ENCODE measurements around the gene CD74.

Gene CD74

DNA sequence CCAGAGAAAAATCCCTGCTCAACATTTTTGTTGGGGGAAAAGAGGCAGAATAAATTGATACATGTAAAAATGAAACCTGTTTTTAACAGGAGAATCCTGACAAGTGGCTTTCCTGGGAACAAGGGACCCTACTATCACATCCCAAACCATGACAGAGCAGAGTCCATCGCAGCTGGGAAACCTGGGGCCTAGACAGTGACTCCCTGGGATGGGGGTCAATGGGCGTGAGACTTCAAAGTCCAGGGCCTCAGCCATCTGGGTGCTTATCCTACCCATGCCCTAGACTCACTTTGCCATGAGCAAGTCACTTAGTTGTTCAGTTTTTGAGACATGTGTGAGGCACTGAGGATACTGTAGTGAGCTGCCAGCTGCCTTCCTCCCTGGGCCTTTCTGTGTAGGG lies 49.5 kb downstream of the CD74 start:
- in situ Hi-C loops (cut with MboI; ENCODE audit: low sequenced_read_pairs, unreplicated experiment), result no loop called here

DNA sequence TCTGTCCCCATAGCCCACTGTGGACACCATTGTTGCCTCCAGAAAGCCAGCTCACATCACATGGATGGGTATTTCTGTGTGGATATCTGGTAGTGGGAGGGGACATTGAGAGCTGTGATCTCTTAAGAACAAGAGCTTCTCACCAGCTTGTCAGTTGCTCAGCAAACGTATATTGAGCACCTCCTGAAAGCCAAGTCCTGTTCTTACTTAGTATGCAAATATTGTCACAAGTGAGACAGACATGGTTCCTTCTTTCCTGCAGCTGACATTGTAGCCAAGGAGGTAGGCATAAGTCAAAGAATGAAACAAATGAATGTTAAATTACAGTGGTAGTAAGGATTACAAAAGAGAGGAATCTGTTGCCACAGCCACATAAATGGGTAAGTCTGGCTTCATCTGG lies 51.4 kb downstream of the CD74 start:
- DNase-seq (ENCODE audit: low spot score), result no peak
- in situ Hi-C loops (cut with MboI; ENCODE audit: low sequenced_read_pairs, unreplicated experiment), result no loop called here
- TF ChIP-seq, protein P1, sequence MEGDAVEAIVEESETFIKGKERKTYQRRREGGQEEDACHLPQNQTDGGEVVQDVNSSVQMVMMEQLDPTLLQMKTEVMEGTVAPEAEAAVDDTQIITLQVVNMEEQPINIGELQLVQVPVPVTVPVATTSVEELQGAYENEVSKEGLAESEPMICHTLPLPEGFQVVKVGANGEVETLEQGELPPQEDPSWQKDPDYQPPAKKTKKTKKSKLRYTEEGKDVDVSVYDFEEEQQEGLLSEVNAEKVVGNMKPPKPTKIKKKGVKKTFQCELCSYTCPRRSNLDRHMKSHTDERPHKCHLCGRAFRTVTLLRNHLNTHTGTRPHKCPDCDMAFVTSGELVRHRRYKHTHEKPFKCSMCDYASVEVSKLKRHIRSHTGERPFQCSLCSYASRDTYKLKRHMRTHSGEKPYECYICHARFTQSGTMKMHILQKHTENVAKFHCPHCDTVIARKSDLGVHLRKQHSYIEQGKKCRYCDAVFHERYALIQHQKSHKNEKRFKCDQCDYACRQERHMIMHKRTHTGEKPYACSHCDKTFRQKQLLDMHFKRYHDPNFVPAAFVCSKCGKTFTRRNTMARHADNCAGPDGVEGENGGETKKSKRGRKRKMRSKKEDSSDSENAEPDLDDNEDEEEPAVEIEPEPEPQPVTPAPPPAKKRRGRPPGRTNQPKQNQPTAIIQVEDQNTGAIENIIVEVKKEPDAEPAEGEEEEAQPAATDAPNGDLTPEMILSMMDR (IDR thresholded peaks at IDR 0.05; ENCODE audit: borderline replicate concordance, control extremely low read depth, extremely low read depth, insufficient read depth, missing control alignments), result no peak

More for the DNA sequence above, 49.5 kb downstream of the CD74 start:
- TF ChIP-seq, protein P1 (IDR thresholded peaks at IDR 0.05; ENCODE audit: borderline replicate concordance, control extremely low read depth, extremely low read depth, insufficient read depth, missing control alignments), result no peak
- DNase-seq (ENCODE audit: low spot score), result no peak

GRCh38 chr5:150358261-150359095 lies 54.2 kb downstream of the CD74 start:
- in situ Hi-C loops (cut with MboI; ENCODE audit: low sequenced_read_pairs, unreplicated experiment), result no loop called here
- TF ChIP-seq, protein P1 (IDR thresholded peaks at IDR 0.05; ENCODE audit: borderline replicate concordance, control extremely low read depth, extremely low read depth, insufficient read depth, missing control alignments), result no peak
- no peak for DNase-seq (ENCODE audit: low spot score)

DNA sequence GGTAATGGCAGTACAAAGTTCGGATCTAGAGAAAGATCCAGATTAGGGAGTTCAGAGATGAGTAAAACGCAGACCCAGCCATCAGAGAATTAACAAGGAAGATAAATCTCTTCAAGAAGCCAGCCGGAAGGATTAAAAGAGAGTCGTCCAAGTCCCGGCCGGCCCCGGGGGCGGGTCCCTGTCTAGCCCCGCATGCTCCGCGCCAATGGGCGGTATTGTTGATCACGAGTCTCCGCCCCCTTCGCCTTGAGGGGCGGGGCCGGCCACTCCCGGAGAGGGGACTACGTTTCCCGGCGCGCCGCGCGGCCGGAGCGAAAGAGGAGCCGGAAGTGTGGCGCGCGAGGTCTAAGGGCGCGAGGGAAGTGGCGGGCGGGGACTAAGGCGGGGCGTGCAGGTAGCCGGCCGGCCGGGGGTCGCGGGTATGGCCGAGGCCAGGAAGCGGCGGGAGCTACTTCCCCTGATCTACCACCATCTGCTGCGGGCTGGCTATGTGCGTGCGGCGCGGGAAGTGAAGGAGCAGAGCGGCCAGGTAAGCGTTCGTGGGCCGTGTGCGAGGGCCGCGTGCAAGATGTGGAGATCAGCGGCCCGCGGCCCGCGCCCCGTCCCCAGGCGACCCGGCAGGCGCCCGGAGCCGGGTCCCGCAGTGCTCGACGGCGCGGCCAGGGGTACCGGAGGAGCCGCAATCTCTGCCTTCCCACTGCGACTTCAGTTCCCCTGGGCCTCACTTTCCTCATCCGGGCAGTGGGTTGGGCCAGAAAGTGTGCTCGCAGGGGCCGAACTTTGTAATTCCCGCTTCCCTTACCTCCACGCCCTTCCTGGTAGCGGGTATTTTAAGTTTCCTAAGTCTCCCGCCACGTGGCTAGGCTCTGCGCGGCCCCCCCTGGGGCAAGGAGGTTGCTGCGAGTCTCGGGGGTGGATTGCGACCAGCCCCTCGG lies 55.1 kb downstream of the CD74 start, which contains the start of gene TCOF1:
TSS of gene TCOF1 (plus strand) at position 372 of the 935 bp plus-strand sequence. CDS start at position 422, 50 bp downstream.
- TF ChIP-seq, protein P1 (IDR thresholded peaks at IDR 0.05; ENCODE audit: borderline replicate concordance, control extremely low read depth, extremely low read depth, insufficient read depth, missing control alignments), result no peak
- in situ Hi-C loops (cut with MboI; ENCODE audit: low sequenced_read_pairs, unreplicated experiment), result no loop called here
- DNase-seq (ENCODE audit: low spot score), result peak; percentile 97

DNA sequence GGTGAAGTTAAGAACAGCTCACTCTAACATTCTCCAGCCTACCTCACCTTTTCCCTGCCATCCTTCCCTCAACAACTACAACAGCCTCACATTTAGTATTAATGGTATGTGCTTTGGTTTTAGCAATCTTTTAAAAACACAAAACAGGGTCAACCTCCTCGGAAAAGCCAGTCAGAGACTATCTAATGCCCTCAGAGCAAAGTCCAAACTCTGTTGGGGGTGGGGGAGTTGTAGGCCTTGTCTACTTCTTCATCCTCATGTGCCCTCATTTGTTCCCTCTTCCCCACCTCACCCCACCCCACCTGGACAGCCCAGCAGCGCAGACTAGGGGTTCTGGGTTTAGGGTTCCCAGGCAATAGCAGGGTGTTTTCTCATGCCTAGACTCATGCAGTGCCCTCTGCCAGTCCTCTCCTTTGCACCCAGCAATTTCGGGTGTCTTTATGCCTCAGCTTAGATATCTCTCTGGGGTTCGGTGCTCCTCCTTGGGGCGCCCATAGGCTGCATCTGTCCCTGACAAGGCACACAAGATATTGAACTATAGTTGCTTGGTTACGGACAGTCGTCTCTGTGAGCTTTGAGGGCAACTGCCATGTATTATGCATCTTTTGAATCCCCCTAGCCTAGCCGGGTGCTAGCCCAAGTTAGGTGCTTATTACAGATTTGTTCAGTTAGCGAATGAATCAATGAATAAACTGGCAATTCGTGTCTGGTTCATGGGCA lies 56.0 kb downstream of the CD74 start:
- no peak for DNase-seq (ENCODE audit: low spot score)
- TF ChIP-seq, protein P1 (IDR thresholded peaks at IDR 0.05; ENCODE audit: borderline replicate concordance, control extremely low read depth, extremely low read depth, insufficient read depth, missing control alignments), result no peak
- in situ Hi-C loops (cut with MboI; ENCODE audit: low sequenced_read_pairs, unreplicated experiment), result no loop called here

DNA sequence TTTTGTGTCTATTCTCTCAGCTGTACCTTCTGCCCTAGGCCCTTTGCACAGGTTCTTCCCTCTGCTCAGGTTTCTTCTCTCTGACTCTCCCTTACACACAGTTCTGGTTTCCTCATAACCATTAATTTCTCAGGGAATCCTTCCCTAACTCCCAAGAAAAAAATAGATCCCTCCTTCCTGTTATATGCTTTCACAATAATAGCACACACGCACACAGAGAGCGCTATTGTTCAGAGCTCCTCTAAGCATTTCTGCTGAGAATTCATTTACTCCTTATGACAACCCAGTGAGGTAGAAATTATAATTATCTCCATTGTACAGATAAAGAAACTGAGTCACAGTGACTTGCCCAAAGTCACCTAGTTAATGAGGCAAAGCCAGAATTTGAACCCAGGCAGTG lies 56.9 kb downstream of the CD74 start:
- TF ChIP-seq, protein P1 (IDR thresholded peaks at IDR 0.05; ENCODE audit: borderline replicate concordance, control extremely low read depth, extremely low read depth, insufficient read depth, missing control alignments), result no peak
- in situ Hi-C loops (cut with MboI; ENCODE audit: low sequenced_read_pairs, unreplicated experiment), result no loop called here

More for the DNA sequence above, 56.9 kb downstream of the CD74 start:
- no peak for DNase-seq (ENCODE audit: low spot score)

All from GM13976 (cell line).